Fibroblast of lung (primary cell): ENCODE results near the gene NR1D1. TPM values are rescaled to one million over a fixed set of nuclear protein-coding genes. Genes with fewer than 3 reads are reported as not detected.

Source experiments
- DNase-seq, 2 donors: peaks; one replicate each; pipeline versions ENCODE4 v3.0.0 to v3.0.0-alpha.2; 2010; ENCODE audit warnings: low read depth in 2 of 2
- H2AFZ ChIP-seq: 2 replicates; pipeline ENCODE4 v1.5.1; 2012; ENCODE audit warnings: low read length, control low read depth, inconsistent platforms
- H3K27ac ChIP-seq: 2 replicates; pipeline ENCODE4 v1.5.1; 2011; ENCODE audit warnings: low read length, control low read depth; ENCODE audit not compliant: insufficient read depth
- H3K27me3 ChIP-seq: 2 replicates; pipeline ENCODE4 v1.5.1; 2011; ENCODE audit warnings: mild to moderate bottlenecking, low read length; ENCODE audit not compliant: control insufficient read depth, insufficient read depth
- H3K36me3 ChIP-seq: 2 replicates; pipeline ENCODE4 v1.5.1; 2011; ENCODE audit warnings: low read length; ENCODE audit not compliant: control insufficient read depth, insufficient read depth
- H3K4me1 ChIP-seq: 2 replicates; pipeline ENCODE4 v1.5.1; 2011; ENCODE audit warnings: low read length; ENCODE audit not compliant: control insufficient read depth, insufficient read depth; ENCODE audit errors: extremely low read depth
- H3K4me2 ChIP-seq: 2 replicates; pipeline ENCODE4 v1.5.1; 2011; ENCODE audit warnings: low read length, control low read depth; ENCODE audit not compliant: insufficient read depth; ENCODE audit errors: extremely low read depth
- H3K4me3 ChIP-seq, 4 experiments: fragments of 200-600 bp in 1 of 4; sonication (generic) in 1 of 4; replicated peaks in 1 of 4; 2 replicates each; pipeline ENCODE4 v1.5.1; 2011 to 2016; ENCODE audit warnings: low read length in 4 of 4, low read depth in 3 of 4, mild to moderate bottlenecking in 3 of 4, control low read depth in 2 of 4, inconsistent platforms in 1 of 4, mixed read lengths in 1 of 4; ENCODE audit not compliant: insufficient read depth in 1 of 4; ENCODE audit errors: control extremely low read depth in 1 of 4
- H3K79me2 ChIP-seq: 2 replicates; pipeline ENCODE4 v1.5.1; 2012; ENCODE audit warnings: mild to moderate bottlenecking, low read length, inconsistent platforms; ENCODE audit not compliant: control insufficient read depth, insufficient read depth
- H3K9ac ChIP-seq: 2 replicates; pipeline ENCODE4 v1.5.1; 2011; ENCODE audit warnings: mild to moderate bottlenecking, low read length, control low read depth; ENCODE audit not compliant: insufficient read depth
- H3K9me3 ChIP-seq: 2 replicates; pipeline ENCODE4 v1.5.1; 2012; ENCODE audit warnings: low read depth, low read length; ENCODE audit not compliant: control insufficient read depth, insufficient read depth
- H4K20me1 ChIP-seq: 2 replicates; pipeline ENCODE4 v1.5.1; 2011; ENCODE audit warnings: low read length; ENCODE audit not compliant: control insufficient read depth, insufficient read depth; ENCODE audit errors: extremely low read depth
- CTCF ChIP-seq, 2 donors: IDR thresholded peaks in 1 of 2; conservative IDR thresholded peaks in 1 of 2; 1 replicate in 1 of 2; 2 replicates in 1 of 2; pipeline ENCODE4 v1.5.1; 2011 to 2012; ENCODE audit warnings: low read length in 2 of 2, control low read depth in 1 of 2, inconsistent platforms in 1 of 2, low read depth in 1 of 2, mild to moderate bottlenecking in 1 of 2
- EZH2 ChIP-seq: IDR thresholded peaks from 2 replicates; pipeline ENCODE4 v1.5.1; 2012; ENCODE audit warnings: low read length, control low read depth, mild to moderate bottlenecking; ENCODE audit errors: missing control alignments
- polyA plus RNA-seq, 2 donors: library from polyadenylated mRNA; depleted of rRNA in 1 of 2; stranded (reverse) in 1 of 2; unstranded in 1 of 2; fragments of >200 nt; gene quantifications; 2 replicates each; pipeline ENCODE4 v1.2.1, GENCODE V29; 2011 to 2012; ENCODE audit warnings: missing spikeins in 1 of 2
- total RNA-seq: library from RNA; depleted of rRNA; stranded (reverse); fragments of >200 nt; gene quantifications from 2 replicates; pipeline ENCODE4 v1.2.1, GENCODE V29; 2014

The NR1D1 gene
- total and polyA plus RNA-seq, 2 donors (not counting 1 experiment from before 2014, with no cell fraction given), result 3.3 to 5.3 TPM

GRCh38 chr17:40076591-40076990 lies 23.8 kb downstream of the NR1D1 start:
- H3K79me2 ChIP-seq, result peaks cover 4% of the 10 kb centered on the region

GRCh38 chr17:40075942-40076498 lies 24.4 kb downstream of the NR1D1 start:
- TF ChIP-seq EZH2 (no peak), CTCF (conservative IDR thresholded peaks at IDR 0.05 in 1 of 2, IDR thresholded peaks at IDR 0.05 in 1 of 2; ENCODE audit: low read depth in 1 of 2, low read length in 2 of 2) (no peak)
- H3K27ac ChIP-seq, result no peak overlapping the region
- peaks cover 4% of the 10 kb centered on the region for H3K79me2 ChIP-seq
- no peaks in the 10 kb centered on the region for H3K9me3 ChIP-seq
- H3K4me1 ChIP-seq, result peaks cover 25% of the 10 kb centered on the region
- no peaks in the 10 kb centered on the region for H3K27me3 ChIP-seq
- H2AFZ ChIP-seq, result no peak overlapping the region
- no peak overlapping the region for H3K4me2 ChIP-seq
- H3K4me3 ChIP-seq, result no peak overlapping the region
- H3K9ac ChIP-seq, result no peak overlapping the region
- H4K20me1 ChIP-seq, result no peaks in the 10 kb centered on the region
- peaks cover 8% of the 10 kb centered on the region for H3K36me3 ChIP-seq
- no peak for DNase-seq

More at GRCh38 chr17:40076591-40076990, 23.8 kb downstream of the NR1D1 start:
- no peaks in the 10 kb centered on the region for H3K9me3 ChIP-seq
- H3K9ac ChIP-seq, result no peak overlapping the region
- H3K27me3 ChIP-seq, result no peaks in the 10 kb centered on the region
- H3K4me1 ChIP-seq, result peaks cover 22% of the 10 kb centered on the region
- H3K4me3 ChIP-seq, result no peak overlapping the region
- H3K27ac ChIP-seq, result no peak overlapping the region
- peaks cover 8% of the 10 kb centered on the region for H3K36me3 ChIP-seq
- H4K20me1 ChIP-seq, result no peaks in the 10 kb centered on the region
- H3K4me2 ChIP-seq, result no peak overlapping the region
- no peak for DNase-seq
- no peak overlapping the region for H2AFZ ChIP-seq
- TF ChIP-seq CTCF (conservative IDR thresholded peaks at IDR 0.05 in 1 of 2, IDR thresholded peaks at IDR 0.05 in 1 of 2; ENCODE audit: low read depth in 1 of 2, low read length in 2 of 2), result no peak
- TF ChIP-seq EZH2, result no peak

GRCh38 chr17:40075201-40075941 lies 25.0 kb downstream of the NR1D1 start:
- no peaks in the 10 kb centered on the region for H3K9me3 ChIP-seq
- no peaks in the 10 kb centered on the region for H3K27me3 ChIP-seq
- H3K4me1 ChIP-seq, result peaks cover 27% of the 10 kb centered on the region
- no peak for TF ChIP-seq EZH2
- TF ChIP-seq CTCF (conservative IDR thresholded peaks at IDR 0.05 in 1 of 2, IDR thresholded peaks at IDR 0.05 in 1 of 2; ENCODE audit: low read depth in 1 of 2, low read length in 2 of 2), result peak; percentile 87 to 94
- peaks cover 8% of the 10 kb centered on the region for H3K36me3 ChIP-seq
- peak overlapping the region; percentile 61 for H3K27ac ChIP-seq
- H2AFZ ChIP-seq, result no peak overlapping the region
- H3K79me2 ChIP-seq, result peaks cover 4% of the 10 kb centered on the region
- H3K4me3 ChIP-seq, result no peak overlapping the region
- peak in 1 of 2 donors; percentile 75 for DNase-seq
- H3K4me2 ChIP-seq, result no peak overlapping the region
- no peaks in the 10 kb centered on the region for H4K20me1 ChIP-seq
- H3K9ac ChIP-seq, result peak overlapping the region; percentile 27
